OCI-LY1 (cell line): ENCODE results near the gene GRB14.

Experiments used
- CTCF ChIP-seq: fragments of 200-600 bp; sonication (generic), shearing (Covaris generic); IDR thresholded peaks from 2 replicates; pipeline ENCODE4 v1.5.1; 2017; ENCODE audit warnings: mild to moderate bottlenecking, antibody characterized with exemption, low read length, moderate library complexity, mixed read lengths
- EZH2 ChIP-seq: fragments of 200-600 bp; sonication (generic), shearing (Covaris generic); IDR thresholded peaks from 2 replicates; pipeline ENCODE4 v1.8.0; 2017; ENCODE audit warnings: borderline replicate concordance, mixed run types, mild to moderate bottlenecking, antibody characterized with exemption, low read length, moderate library complexity, mixed read lengths

- TF ChIP-seq CTCF = no peak
- TF ChIP-seq EZH2 = no peak
These were observed 59.3 kb downstream of the GRB14 start for GRCh38 chr2:164561991-164562390.
